Astrocyte of the cerebellum (primary cell): Measurements from ENCODE around the gene HHAT.

Source experiments
- DNase-seq: peaks from one replicate; pipeline ENCODE4 v3.0.0-alpha.2; 2011; ENCODE audit warnings: low read depth
- H3K4me3 ChIP-seq: 2 replicates; pipeline ENCODE4 v1.5.1; 2011; ENCODE audit warnings: mild to moderate bottlenecking, low read depth, low read length, moderate library complexity
- CTCF ChIP-seq: IDR thresholded peaks from 2 replicates; pipeline ENCODE4 v1.5.1; 2012; ENCODE audit warnings: low read length, low read depth, moderate library complexity, mild to moderate bottlenecking; ENCODE audit errors: missing control alignments
- in situ Hi-C: cut with HindIII; loops from 2 replicates; pipeline ENCODE4 v1.10.0; 2017; ENCODE audit warnings: low sequenced_read_pairs

Gene HHAT

GRCh38 chr1:210374600-210374953, 45.9 kb downstream of the HHAT start:
- no peak for TF ChIP-seq CTCF
- H3K4me3 ChIP-seq: no peak overlapping the region
- no peak for DNase-seq
- in situ Hi-C loops: no loop called here

- DNase-seq: no peak
- no peak overlapping the region for H3K4me3 ChIP-seq
- in situ Hi-C loops: no loop called here
- no peak for TF ChIP-seq CTCF
Observed at GRCh38 chr1:210376836-210377372, 48.2 kb downstream of the HHAT start.

GRCh38 chr1:210377731-210378333, 49.1 kb downstream of the HHAT start:
- no peak overlapping the region for H3K4me3 ChIP-seq
- no peak for TF ChIP-seq CTCF
- in situ Hi-C loops: no loop called here
- no peak for DNase-seq

- no peak for DNase-seq
- in situ Hi-C loops: no loop called here
- no peak for TF ChIP-seq CTCF
- no peak overlapping the region for H3K4me3 ChIP-seq
Observed at GRCh38 chr1:210378736-210379135, 50.0 kb downstream of the HHAT start.

GRCh38 chr1:210381934-210382333, 53.2 kb downstream of the HHAT start:
- in situ Hi-C loops: no loop called here
- no peak for DNase-seq
- no peak for TF ChIP-seq CTCF
- no peak overlapping the region for H3K4me3 ChIP-seq

GRCh38 chr1:210384625-210385024, 55.9 kb downstream of the HHAT start:
- no peak overlapping the region for H3K4me3 ChIP-seq
- in situ Hi-C loops: no loop called here
- no peak for TF ChIP-seq CTCF
- DNase-seq: no peak
